OCI-LY7 (cell line): Measurements from ENCODE around the gene SOX5.
"Not testable (repeated sequence)": the region's sequence is repeated elsewhere in the genome, so short reads cannot be mapped to it uniquely, and the experiment has no call there.

Experiments
- CTCF ChIP-seq: fragments of 200-600 bp; sonication (generic); conservative IDR thresholded peaks from 2 replicates; pipeline ENCODE4 v1.5.1; 2014; ENCODE audit warnings: mild to moderate bottlenecking, antibody characterized with exemption, low read length, moderate library complexity, mixed read lengths
- EZH2phosphoT487 ChIP-seq: fragments of 200-600 bp; sonication (generic); IDR thresholded peaks from 2 replicates; pipeline ENCODE4 v1.6.1; 2018; ENCODE audit warnings: low read depth, borderline replicate concordance, mild to moderate bottlenecking, mixed run types, antibody characterized with exemption, low read length, moderate library complexity, mixed read lengths

- not testable (repeated sequence) for TF ChIP-seq CTCF, EZH2phosphoT487
These were observed 430.0 kb downstream of the SOX5 start for GRCh38 chr12:23519444-23519843.
